HG02571 (cell line): ENCODE data around the gene ZDHHC11B.
A peak's percentile ranks its signal among the peaks of the same experiment; 100 is the strongest.
"Not testable (repeated sequence)": the region's sequence is repeated elsewhere in the genome, so short reads cannot be mapped to it uniquely, and the experiment has no call there.

Experiments
- ATAC-seq: cut with Tn5 transposase; IDR thresholded peaks from one replicate; pipeline ENCODE4 v1.9.1; 2021; ENCODE audit warnings: mild to moderate bottlenecking, moderate library complexity; ENCODE audit not compliant: unreplicated experiment

The ZDHHC11B gene, protein sequence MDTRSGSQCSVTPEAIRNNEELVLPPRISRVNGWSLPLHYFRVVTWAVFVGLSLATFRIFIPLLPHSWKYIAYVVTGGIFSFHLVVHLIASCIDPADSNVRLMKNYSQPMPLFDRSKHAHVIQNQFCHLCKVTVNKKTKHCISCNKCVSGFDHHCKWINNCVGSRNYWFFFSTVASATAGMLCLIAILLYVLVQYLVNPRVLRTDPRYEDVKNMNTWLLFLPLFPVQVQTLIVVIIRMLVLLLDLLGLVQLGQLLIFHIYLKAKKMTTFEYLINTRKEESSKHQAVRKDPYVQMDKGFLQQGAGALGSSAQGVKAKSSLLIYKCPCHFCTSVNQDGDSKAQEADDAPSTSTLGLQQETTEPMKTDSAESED

DNA sequence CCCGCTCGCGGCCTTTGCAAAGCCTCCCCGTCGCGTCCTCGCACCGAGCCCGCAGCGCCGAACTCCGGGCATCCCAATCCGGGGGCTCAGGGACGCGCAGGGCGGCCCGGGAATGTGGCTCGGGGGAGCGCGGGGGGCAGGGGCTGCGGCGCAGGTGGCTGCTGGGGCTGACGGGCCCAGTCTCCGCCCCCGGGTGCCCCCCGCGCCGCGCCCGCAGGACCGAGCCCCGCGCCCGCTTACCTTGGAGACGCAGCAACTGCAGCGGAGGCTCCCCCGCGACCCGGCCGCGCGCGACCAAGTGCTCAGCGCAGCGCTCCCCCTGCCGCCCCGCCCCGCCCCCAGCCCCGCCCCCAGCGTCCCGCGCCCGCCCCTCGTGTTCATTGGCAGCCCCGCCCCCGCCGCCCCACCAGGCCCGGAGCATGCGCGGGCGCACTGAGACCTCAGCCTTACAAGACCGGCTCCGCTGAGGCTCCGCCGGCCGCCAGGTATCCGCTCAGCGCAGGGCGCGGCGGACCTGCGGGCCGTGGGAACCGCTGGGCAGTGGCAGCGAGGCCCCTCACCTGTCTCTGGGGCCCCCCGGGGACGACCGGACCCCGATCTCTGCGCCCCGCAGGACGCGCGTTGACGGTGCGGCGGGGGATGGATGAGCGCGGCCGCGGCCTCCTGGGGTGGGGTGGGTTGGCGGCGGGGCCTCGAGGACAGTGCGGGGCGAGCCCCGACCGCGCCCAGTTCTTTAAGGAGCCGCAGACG lies at the start of gene ZDHHC11B:
Gene ZDHHC11B, minus strand, starts transcription at position 302 of the 750 bp plus-strand sequence. CDS start 17,810 bp downstream, outside the sequence.
- peak; percentile 47 for ATAC-seq

DNA sequence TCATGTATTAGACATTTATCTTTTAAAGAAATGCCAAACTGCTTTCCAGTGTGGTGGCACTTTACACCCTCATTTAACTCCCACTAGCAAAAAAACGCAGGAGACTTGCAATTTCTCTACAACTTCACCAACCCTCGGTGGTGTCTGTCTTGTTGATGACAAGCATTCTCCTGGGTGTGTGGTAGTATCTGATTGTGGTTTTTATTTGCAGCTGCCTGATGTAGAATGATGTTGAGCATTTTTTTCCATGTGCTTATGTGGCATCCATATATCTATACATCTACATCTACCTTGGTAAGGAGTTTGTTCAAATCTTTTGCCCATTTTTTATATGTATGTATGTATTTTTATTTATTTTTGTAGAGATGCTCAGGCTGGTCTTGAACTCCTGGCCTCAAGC lies 49.5 kb upstream of the ZDHHC11B start:
- ATAC-seq = not testable (repeated sequence)

GRCh38 chr5:828194-828593 lies 43.7 kb upstream of the ZDHHC11B start:
- ATAC-seq = not testable (repeated sequence)

DNA sequence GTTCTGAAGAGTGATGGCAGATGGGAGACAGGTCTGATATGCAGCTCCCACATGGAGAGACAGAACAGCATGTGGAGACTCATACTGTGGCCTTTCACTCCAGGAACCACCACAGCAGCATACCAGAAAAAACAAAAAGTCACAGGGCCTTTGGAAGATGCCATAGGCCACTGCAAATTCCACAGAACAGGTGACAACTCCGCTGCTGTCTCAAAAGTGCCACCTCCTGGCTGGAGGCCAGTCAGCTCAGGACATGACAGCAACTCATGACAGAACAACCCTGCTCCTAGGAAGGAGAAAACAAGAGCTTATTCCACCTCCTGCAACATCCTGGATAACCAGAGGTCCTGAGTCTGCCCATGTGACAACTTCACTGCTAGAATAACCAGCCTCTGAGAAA lies 41.0 kb upstream of the ZDHHC11B start:
- ATAC-seq = not testable (repeated sequence)

GRCh38 chr5:821504-821903 lies 37.0 kb upstream of the ZDHHC11B start:
- ATAC-seq = no peak

GRCh38 chr5:820245-820644 lies 35.7 kb upstream of the ZDHHC11B start:
- ATAC-seq = no peak

- no peak for ATAC-seq
Measured at GRCh38 chr5:819078-819477, 34.5 kb upstream of the ZDHHC11B start.

- no peak for ATAC-seq
Measured at GRCh38 chr5:816176-816575, 31.6 kb upstream of the ZDHHC11B start.

- ATAC-seq = no peak
Measured at GRCh38 chr5:815449-815848, 30.9 kb upstream of the ZDHHC11B start.

DNA sequence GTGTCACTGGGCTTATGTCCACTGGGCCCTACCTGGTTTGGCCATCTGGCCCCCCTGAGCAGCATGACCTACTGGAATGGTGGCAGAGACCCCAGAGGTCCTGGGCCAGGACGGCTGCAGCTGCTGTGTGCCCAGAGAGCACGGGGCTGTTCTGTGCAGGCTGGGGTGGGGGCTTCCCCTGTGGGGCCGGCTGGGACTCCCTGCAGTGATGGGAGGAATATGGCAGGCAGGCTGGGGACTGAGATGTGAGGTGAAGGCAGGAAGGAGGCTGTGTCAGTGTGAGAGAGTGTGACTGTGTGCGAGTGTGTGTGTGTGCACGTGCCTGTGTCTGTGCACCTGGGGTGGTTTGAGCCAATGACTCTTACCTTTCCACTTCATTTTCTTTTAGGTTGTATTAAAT lies 29.0 kb upstream of the ZDHHC11B start:
- ATAC-seq = not testable (repeated sequence)

DNA sequence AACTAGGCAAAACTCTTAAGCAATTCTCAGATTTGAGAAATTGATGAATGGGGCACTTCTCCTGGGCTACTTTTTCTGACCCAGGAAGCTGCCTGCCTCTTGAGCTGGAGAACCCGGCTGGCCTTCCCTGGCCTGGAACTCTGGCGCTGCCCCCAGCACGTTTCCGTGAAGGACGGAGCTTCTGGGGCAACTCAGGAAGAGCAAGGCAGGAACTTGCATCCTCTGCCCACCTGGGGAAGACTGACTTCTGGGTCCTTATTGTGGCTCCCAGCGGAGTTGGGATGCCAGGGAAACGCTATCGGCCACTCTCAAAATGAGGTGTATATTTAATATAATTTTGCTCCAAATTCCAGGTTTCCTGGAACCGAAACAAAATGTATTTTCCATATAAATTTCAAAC lies 26.9 kb upstream of the ZDHHC11B start:
- ATAC-seq = not testable (repeated sequence)

GRCh38 chr5:807719-808514 lies 23.4 kb upstream of the ZDHHC11B start:
- ATAC-seq = not testable (repeated sequence)

DNA sequence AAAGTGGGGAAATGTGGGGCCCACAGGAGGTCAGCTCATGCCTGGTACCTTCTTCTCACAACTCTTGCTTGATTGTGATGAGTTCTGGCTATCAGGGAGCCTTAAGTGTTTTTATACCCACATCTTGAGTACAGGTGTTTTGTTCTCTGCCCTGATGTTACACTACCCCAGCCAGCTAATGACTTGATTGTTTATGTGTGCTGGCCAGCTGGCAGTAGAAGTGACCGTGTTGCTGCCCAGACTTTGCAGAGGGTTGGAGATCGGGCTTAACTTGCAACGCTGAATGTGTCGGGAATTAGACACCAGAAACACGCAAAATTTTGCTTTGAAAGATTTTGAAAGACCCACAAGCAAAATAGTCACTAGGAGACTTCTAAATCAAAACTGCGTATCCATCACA lies 16.9 kb upstream of the ZDHHC11B start:
- ATAC-seq = no peak

DNA sequence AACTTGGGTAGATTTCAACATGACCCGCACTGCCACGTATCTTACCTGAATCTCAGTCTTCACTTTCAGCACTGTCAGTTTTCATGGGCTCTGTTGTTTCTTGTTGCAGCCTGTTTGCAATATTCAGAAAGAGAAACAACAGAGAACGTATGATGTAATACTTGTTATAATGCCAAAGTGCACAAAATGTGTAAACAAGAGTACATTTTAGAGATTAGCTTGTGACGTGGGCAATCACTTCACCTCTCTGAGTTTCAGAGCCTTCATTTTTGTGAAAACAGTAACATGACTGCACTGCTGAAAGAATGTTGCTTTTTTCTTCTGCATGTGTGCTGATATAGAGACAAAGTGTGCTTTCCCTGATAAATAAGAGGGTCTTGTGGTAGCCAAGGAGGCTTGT lies 16.5 kb upstream of the ZDHHC11B start:
- not testable (repeated sequence) for ATAC-seq

- not testable (repeated sequence) for ATAC-seq
Measured at GRCh38 chr5:798505-799138, 14.1 kb upstream of the ZDHHC11B start.

DNA sequence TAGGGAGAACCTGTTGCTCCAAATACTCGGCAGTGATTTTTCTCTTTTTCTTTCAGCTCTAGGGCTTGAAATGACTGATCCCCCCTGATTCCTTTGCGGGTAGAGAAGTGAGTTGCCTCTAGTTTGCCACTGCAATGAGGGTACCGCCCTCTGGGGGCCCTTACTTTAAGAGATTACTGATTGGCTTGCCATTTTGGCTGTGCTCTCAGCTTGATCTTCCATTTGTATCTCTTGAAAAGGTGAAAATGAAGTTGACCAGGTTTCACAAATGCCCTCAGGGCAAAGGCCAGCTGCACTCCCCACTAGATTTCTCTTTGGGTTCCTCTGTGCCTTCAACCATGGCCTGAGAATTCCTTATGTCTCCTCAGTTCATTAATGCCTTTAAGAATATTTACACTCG lies 13.5 kb upstream of the ZDHHC11B start:
- not testable (repeated sequence) for ATAC-seq

DNA sequence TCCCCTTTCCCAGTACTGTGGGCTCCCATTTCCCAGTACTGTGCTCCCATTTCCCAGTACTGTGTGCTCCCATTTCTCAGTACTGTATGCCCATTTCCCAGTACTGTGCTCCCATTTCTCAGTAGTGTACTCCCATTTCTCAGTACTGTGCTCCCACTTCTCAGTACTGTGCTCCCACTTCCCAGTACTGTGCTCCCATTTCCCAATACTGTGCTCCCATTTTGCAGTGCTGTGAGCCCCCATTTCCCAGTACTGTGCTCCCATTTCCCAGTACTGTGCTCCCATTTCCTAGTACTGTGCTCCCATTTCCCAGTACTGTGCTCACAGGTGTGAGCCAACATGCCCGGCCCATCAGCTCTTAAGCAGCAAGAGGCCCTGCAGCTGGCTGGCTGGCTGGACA lies 11.3 kb upstream of the ZDHHC11B start:
- not testable (repeated sequence) for ATAC-seq

GRCh38 chr5:794948-795347 lies 10.4 kb upstream of the ZDHHC11B start:
- not testable (repeated sequence) for ATAC-seq

DNA sequence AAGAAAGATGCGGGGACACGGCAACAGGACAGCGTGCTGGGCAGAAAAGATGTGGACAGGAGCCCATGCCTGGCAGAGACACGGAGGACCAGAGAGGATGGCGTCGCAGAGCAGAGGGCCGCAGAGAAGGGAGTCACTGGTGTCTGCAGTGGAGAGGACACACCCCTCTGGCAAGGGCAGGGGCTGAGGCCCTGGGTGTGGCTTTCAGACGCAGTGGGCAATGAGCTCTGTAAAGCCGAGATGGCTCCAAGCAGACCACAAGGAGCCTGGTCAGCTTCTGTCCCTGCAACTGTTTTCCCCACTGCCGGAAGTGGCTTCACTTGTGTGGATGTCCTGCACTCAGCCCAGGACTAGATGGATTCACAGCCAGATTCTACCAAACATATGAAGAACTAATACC lies 4.2 kb upstream of the ZDHHC11B start:
- not testable (repeated sequence) for ATAC-seq

GRCh38 chr5:787857-788233 lies 3.3 kb upstream of the ZDHHC11B start:
- not testable (repeated sequence) for ATAC-seq
